Erythroblast (primary cell): ENCODE measurements around the gene MAP4K2.

Experiments used
- GATA1 ChIP-seq: IDR thresholded peaks from 2 replicates; pipeline ENCODE4 v1.6.1; 2011; ENCODE audit warnings: low read depth, mild to moderate bottlenecking, control low read depth, low read length, moderate library complexity
- POLR2A ChIP-seq: IDR thresholded peaks from 2 replicates; pipeline ENCODE4 v1.6.1; 2011; ENCODE audit warnings: mild to moderate bottlenecking, low read length

- TF ChIP-seq POLR2A (no peak), GATA1 (no peak)
These were observed 46.0 kb upstream of the MAP4K2 start for GRCh38 chr11:64848826-64849597.
